ENCODE results near the gene FCRL5. TPM values are rescaled to one million over a fixed set of nuclear protein-coding genes. Genes with fewer than 3 reads are reported as not detected.
A peak's percentile ranks its signal among the peaks of the same experiment; 100 is the strongest.
"Not testable (repeated sequence)": the region's sequence is repeated elsewhere in the genome, so short reads cannot be mapped to it uniquely, and the experiment has no call there.

Gene FCRL5
- total RNA-seq = not detected in 2 replicates

DNA sequence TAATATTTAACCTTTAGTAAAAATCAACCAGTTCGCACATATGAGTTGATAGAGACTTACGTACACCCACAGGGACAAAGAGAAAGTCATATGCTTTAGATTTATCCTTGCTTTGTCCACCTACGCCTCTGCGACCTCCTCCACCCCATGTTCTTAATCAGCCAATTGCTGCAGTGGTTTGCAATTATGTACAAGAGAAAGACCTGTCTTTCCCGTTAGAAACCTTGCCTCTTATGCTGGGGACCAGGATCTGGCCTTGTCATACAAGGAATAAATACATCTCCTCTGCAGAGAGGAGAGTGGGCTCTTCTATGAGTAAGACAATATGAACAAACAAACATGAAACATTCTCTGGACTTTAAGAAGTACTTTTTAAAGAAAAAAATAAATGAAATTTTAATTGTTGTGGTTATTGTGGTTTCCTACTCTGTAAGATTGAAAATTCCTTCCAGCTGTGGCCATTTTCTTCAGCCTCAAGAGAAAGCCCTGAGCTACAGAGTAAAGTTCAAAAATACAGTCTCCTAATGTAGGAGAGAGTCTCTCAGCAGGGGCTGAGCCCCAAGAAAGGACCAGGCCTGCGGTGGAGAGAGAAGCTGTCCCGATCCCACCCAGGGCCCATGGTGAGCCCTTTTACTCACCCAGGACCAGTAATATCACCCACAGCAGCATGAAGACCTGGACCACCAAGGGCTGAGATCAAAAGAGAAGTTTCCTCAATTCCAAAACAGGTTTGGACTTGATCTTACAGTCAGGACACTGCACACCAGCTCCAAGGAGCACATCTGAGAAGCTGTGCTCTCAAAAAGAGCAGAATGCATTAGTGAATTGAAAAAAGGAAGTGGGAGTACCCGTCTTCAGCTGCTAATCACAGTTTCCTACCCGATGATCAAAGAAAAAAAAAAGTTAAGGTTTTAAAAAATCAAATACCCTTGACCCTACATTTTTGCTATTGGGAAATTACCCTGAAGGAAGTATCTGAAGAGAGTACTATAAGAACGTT lies at the start of gene FCRL5:
Gene FCRL5, minus strand, starts transcription at position 822 of the 1,000 bp plus-strand sequence. Its CDS starts 153 bp downstream, at position 669.
- DNase-seq (ENCODE audit: low read depth) = no peak

DNA sequence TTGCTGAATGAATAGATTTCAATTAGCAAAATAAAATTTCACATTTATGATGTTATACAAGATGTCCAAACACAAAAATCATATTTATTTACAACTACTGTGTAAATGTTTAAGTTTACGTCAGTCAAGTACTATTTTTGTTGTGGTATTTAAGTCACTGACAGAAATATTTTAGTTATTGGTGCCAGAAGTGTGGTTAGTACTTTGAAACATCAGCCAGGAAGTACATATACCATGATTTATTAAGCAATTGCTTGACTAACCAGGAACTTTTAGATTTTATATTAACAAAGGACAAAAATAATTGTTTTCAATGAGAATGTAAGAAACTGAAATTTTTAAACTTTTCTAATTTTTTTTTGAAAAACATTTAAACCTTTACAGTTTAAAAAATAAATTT lies 47.9 kb upstream of the FCRL5 start:
- DNase-seq (ENCODE audit: low read depth) = no peak

DNA sequence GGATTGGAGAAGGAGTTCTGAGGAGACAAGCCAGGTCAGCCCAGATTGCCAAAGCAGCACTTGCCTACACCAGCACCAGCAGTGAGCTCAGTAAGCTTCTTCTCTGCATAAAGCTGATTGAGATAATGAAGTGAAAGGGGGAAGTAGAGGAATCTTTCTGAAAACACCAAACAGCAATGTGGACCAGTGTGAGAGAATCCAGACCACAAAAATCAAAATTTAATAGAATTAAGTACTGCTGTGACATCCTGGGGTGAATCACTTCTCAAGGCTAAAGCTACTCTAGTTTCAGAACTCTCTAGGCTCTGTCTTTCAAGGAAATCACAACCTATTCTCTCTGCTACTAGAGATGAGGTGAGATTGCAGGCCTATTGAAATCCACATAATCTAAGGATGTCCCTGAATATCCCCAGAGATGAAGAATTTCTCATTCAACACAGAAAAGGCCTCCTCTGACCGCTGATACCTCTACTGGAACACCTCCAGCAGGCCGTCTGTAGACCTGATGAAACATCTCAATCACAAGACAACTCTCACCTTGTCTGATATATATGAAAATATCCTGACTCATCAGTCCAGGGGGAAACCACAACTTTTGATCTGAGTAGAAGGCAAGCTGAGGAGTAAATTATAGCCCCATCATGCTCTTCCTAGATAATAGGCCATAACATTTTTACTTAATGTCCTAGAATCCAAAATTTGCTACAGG lies 45.8 kb upstream of the FCRL5 start, which contains the start of gene FCRL4:
Gene FCRL4, minus strand, starts transcription at position 127 of the 709 bp plus-strand sequence. CDS start 141 bp downstream, outside the sequence.
- DNase-seq (ENCODE audit: low read depth) = no peak

DNA sequence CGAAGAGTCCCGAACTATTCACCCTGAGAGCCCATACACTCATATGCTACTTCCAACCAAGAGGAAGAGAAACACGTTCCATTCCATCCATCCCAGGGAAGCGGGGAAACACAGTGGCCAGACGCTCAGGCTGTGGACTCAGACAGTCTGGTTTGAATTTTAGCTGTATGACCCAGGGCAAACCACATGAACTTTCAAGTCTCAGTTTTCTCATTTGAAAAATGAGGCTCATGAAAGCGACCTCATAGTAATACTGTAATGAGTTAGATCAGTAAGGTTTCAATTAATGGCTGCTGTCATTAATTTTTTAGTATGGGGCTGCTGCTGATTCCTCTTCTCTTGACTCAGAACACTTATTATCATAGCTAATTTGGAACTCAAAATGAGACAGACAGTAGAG lies 44.1 kb upstream of the FCRL5 start:
- DNase-seq (ENCODE audit: low read depth) = no peak

DNA sequence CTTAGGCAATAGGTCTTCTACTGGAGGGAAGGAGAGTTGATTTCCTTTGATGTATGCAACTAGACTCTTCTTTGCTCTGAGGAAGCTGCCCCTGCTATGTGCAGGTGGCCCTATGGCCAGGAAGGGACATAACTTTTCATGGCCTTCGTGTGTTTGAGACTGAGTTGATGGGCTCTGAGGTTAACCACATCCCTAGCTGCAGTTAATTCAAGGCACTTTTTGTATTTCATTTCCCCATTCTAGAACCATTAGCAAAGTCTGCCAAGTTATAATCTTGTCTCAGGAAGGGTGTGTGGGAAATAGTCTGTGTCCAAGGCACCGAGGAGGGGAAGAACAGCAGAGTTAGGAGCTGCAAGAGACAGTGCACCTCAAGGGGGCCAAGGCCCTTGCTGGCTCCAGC lies 43.0 kb upstream of the FCRL5 start:
- DNase-seq (ENCODE audit: low read depth) = no peak

DNA sequence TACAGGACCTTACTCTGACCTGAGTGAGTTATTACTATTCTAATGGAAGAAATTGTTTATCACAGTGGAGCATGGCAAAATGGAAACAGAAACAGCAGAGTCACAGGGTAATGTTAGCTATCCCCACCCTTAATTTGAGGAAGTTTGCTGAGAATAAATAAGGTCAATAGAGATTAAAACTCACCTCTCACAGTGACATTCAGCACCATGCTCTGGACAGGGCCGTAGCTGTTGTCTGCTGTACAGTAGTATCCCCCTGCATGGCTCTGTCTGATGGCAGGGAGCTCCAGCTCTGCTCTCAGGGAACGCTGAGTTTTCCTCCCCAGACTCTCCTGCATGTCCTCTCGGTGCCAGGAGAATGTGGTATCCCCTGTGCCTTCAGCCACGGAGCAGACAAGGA lies 33.7 kb upstream of the FCRL5 start:
- DNase-seq (ENCODE audit: low read depth) = no peak

- DNase-seq (ENCODE audit: low read depth) = no peak
Measured at GRCh38 chr1:157584503-157584902, 32.2 kb upstream of the FCRL5 start.

DNA sequence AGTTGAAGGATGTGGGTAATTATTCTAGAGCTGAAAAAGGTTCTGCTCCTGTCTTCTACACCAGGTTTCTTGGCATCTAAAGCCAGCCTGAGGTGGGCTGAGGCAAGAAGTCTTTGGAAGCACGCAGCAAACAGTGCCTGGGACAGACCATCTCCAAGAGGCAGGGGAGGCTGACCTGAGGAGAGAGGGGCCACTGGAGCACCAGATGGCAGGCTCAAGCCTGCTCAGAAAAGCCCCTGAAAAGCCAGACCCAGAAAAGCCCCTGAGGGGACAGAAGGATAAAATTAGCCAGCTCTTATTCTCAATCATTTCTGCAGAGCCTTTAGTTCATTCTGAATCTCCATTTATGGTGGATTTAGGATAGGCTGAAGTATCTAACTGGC lies 28.5 kb upstream of the FCRL5 start:
- no peak for DNase-seq (ENCODE audit: low read depth)

DNA sequence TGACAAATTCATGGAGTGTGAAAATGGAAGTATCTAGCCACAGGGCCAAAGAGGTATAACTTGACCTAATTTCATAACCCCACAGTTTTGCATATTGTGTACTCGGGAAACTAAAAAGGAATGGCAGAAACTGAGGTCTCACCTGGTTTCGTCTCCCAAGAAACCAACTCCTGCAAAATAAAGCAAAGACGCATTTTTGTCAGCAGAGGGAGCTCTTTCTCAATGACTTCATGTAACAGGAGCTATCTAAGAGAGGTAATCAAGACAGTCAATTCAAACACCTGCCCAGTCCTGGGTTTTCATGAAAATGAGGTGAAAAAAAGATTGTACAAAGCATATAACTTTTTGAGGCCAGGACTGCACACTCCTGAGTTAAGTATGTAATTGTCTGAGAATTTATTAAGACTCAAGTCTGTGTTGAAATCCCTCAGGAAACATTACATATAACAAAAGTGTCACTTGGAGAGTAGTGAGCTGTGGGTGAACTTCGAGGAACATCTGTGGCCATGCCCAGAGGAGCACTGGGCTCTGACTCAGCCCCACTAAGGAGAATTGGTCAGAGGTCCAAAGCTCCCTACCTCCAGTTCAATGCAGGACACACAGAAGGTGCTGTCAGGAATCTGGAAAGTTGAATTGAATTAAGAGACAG lies 28.0 kb upstream of the FCRL5 start:
- peak; percentile 78 for DNase-seq (ENCODE audit: low read depth)

GRCh38 chr1:157577420-157577819 lies 25.1 kb upstream of the FCRL5 start:
- no peak for DNase-seq (ENCODE audit: low read depth)

GRCh38 chr1:157575744-157576143 lies 23.4 kb upstream of the FCRL5 start:
- no peak for DNase-seq (ENCODE audit: low read depth)

- no peak for DNase-seq (ENCODE audit: low read depth)
Measured at GRCh38 chr1:157574836-157575235, 22.5 kb upstream of the FCRL5 start.

DNA sequence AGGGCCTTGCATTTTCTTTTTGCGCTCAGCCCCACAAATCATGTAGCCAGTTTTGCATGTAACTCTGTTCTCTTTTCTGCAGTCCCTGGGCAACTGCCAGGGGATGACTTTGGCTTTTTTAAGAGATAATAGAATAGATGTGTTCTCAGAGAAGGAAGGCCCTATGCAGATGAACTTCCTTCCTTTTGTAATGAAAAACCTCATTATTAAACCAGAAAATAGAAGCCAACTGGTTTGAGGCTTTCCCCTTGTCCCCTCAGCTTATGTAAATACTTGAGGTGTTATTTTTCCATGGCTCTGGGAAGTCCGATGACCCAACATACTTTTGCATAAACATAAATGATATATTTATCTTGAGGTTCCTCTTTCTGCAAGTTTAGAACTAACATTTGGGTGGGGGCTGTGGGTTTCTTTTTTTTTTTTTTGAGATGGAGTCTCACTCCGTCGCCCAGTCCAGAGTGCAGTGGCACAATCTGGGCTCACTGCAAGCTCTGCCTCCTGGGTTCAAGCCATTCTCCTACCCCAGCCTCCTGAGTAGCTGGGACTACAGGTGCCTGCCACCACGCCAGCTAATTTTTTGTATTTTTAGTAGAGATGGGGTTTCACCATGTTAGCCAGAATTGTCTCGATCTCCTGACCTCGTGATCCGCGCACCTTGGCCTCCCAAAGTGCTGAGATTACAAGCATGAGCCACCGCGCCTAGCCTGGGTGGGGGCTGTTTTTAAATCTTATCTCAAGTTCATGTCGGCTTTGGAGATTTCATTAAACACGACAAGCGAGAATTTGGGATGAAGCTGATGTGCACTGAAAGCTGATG lies 14.4 kb upstream of the FCRL5 start:
- DNase-seq (ENCODE audit: low read depth) = no peak

DNA sequence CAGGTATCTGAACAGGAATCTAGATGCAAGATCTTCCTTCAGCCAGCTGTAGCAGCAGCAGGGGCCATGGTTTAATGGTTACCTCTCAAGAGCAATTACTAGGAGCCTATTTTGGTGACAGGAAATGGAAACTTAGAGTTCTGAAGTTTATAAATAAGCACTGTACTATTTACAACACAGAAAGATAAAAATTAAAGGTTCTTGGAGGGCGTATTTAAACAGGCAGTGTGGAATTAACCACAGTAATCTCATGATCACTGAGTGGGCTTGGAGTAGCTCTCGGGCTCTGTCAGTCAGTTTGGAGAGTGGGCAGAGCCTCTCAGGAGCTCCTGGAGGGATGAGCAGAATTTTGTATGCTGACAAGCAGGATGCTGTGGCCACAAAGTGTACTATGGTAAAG lies 10.2 kb upstream of the FCRL5 start:
- no peak for DNase-seq (ENCODE audit: low read depth)

DNA sequence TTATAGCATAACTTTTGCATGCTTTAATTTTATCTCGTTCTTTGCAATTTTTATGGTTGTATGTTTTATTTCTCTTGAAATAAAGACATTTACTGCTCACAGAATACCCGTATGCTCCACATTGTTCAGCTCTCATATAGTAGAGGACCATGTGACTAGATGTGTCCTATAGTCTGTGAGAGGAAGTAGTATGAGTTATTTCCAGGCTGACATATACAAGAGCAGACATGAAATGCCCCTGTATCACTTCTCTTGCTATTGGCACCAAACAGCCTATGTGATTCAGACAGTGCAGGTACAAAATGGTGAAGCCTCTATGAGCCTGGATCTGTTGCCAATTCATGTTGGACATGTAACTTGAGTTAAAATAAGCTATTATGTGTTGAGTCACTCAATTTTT lies 5.8 kb upstream of the FCRL5 start:
- DNase-seq (ENCODE audit: low read depth) = no peak

DNA sequence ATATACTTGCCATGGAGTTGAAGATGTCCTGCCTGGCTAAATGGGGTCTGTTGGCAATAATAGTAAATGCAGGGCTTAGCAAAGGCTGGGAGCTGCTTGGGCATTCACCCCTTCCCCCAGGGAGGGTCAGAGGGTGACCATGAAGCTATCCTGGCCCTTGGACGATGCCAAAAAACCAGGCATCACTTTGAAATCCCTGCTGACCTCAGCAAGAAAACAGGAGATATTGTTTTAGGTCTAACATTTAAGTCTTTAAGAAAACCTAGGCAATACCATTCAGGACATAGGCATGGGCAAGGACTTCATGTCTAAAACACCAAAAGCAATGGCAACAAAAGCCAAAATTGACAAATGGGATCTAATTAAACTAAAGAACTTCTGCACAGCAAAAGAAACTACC lies 4.2 kb downstream of the FCRL5 start:
- DNase-seq (ENCODE audit: low read depth) = not testable (repeated sequence)

- peak; percentile 63 for DNase-seq (ENCODE audit: low read depth)
Measured at GRCh38 chr1:157542676-157543075, 9.6 kb downstream of the FCRL5 start.

GRCh38 chr1:157540852-157541251 lies 11.5 kb downstream of the FCRL5 start:
- peak; percentile 6 for DNase-seq (ENCODE audit: low read depth)

DNA sequence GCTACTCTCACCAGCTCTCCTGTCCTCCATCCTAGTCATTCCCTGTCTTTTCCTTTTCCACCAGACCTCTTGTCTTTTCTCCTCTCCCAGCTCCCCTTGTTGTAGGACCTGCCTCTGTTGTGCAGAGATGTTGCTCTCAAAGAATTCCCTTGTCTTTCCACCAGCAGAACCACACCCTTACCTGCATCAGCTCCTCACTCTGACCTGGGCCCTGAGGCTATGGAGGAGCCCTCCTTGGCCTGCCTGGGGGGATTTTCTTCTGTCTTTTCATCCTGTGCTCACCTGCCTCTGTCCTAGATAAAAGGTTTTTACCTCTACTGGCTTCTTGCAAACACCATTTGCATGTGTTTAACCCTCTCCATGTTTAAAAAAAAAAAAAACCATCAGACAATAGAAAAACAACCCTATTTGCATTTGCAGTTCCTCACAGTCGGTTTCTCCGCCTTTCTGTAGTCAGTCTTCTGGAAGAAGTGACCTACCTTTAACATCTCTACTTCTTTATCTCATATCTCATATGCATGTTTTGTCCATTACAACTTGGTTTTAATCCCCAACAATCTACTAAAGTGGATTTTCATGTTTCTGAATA lies 12.1 kb downstream of the FCRL5 start:
- no peak for DNase-seq (ENCODE audit: low read depth)

DNA sequence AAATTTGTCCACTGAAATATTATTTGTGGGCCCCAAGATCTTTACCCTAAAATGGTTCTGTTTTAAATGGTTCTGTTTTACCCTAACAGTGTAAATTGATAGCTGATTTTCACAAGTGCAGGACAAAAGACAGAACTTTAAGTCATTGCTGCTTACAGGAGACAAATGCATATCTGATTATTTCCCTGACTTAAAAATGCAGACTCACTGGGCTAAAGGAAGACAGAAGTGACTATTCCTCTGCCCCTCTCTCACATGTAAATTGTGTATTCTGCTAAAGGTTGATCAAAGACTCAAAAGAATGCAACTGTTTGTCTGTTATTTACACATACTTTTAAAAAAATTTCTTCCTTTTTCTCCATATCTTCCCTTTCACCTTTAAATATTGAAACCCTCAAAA lies 12.7 kb downstream of the FCRL5 start:
- DNase-seq (ENCODE audit: low read depth) = no peak

- no peak for DNase-seq (ENCODE audit: low read depth)
Measured at GRCh38 chr1:157532569-157532968, 19.7 kb downstream of the FCRL5 start.
